ENCODE data around the gene BTBD16.

- no peak for TF ChIP-seq POLR2A (IDR thresholded peaks at IDR 0.05)
- no peak for TF ChIP-seq POLR2AphosphoS5 (IDR thresholded peaks at IDR 0.05)
- no peak for TF ChIP-seq CTCF (IDR thresholded peaks at IDR 0.05)
- TF ChIP-seq EP300 (IDR thresholded peaks at IDR 0.05) = no peak
Observed at GRCh38 chr10:122363722-122364463, 92.8 kb downstream of the BTBD16 start.
